HepG2 (cell line): ENCODE measurements around the gene THOC7.

Source experiments
- CREB1 ChIP-seq, 2 experiments: fragments of 450-650 bp in 1 of 2; IDR thresholded peaks; 2 replicates each; pipeline ENCODE4 v1.6.1; 2016 to 2017; ENCODE audit warnings: control low read depth in 1 of 2, mild to moderate bottlenecking in 1 of 2, missing compliant biosample characterization in 1 of 2, missing genetic modification characterization in 1 of 2
- HNRNPL ChIP-seq: fragments of 200-400 bp; formaldehyde crosslinking; IDR thresholded peaks from 2 replicates; pipeline ENCODE4 v1.6.1; 2017; ENCODE audit warnings: mild to moderate bottlenecking, low read depth, low read length
- NFATC3 ChIP-seq: sonication (generic); formaldehyde crosslinking; IDR thresholded peaks from 2 replicates; pipeline ENCODE4 v1.5.1; 2020; ENCODE audit warnings: mild to moderate bottlenecking, missing genetic modification reagents
- PHF5A ChIP-seq: IDR thresholded peaks from one replicate; pipeline ENCODE4 v1.6.1; 2018; ENCODE audit warnings: low read depth, missing genetic modification reagents; ENCODE audit not compliant: unreplicated experiment
- PRPF4 ChIP-seq: fragments of 200-400 bp; formaldehyde crosslinking; IDR thresholded peaks from 2 replicates; pipeline ENCODE4 v1.6.1; 2016; ENCODE audit warnings: low read length, low read depth; ENCODE audit not compliant: poor library complexity, severe bottlenecking
- SIN3A ChIP-seq: IDR thresholded peaks from 2 replicates; pipeline ENCODE4 v1.6.1; 2011; ENCODE audit warnings: low read depth, mild to moderate bottlenecking, control low read depth, low read length, borderline replicate concordance
- ZBTB3 ChIP-seq: sonication (generic); formaldehyde crosslinking; IDR thresholded peaks from 2 replicates; pipeline ENCODE4 v1.4.0; 2020; ENCODE audit warnings: low read depth, mild to moderate bottlenecking, moderate library complexity, missing genetic modification reagents, borderline replicate concordance
- ZBTB44 ChIP-seq: sonication (generic); formaldehyde crosslinking; IDR thresholded peaks from 2 replicates; pipeline ENCODE4 v1.4.0; 2020; ENCODE audit warnings: missing genetic modification reagents
- ZNF12 ChIP-seq: sonication (generic); formaldehyde crosslinking; IDR thresholded peaks from 2 replicates; pipeline ENCODE4 v1.5.0; 2020; ENCODE audit warnings: missing genetic modification reagents
- ZNF224 ChIP-seq: sonication (generic); formaldehyde crosslinking; IDR thresholded peaks from 2 replicates; pipeline ENCODE4 v1.5.0; 2020; ENCODE audit warnings: mild to moderate bottlenecking, missing genetic modification reagents
- ZNF83 ChIP-seq: sonication (generic); formaldehyde crosslinking; IDR thresholded peaks from 2 replicates; pipeline ENCODE4 v1.4.0; 2020; ENCODE audit warnings: missing genetic modification reagents, mild to moderate bottlenecking, borderline replicate concordance
- TF ChIP-seq, protein P1 (sequence below): sonication (generic); formaldehyde crosslinking; IDR thresholded peaks from 2 replicates; pipeline ENCODE4 v1.5.0; 2020; ENCODE audit warnings: mild to moderate bottlenecking, missing genetic modification reagents, moderate library complexity

- TF ChIP-seq PHF5A (CRISPR knock-in tag) = no peak
- no peak for TF ChIP-seq ZBTB3 (CRISPR knock-in tag)
- no peak for TF ChIP-seq PRPF4
- no peak for TF ChIP-seq ZNF224 (CRISPR knock-in tag)
- no peak for TF ChIP-seq SIN3A
- TF ChIP-seq ZNF83 (CRISPR knock-in tag) = no peak
- TF ChIP-seq, protein P1, sequence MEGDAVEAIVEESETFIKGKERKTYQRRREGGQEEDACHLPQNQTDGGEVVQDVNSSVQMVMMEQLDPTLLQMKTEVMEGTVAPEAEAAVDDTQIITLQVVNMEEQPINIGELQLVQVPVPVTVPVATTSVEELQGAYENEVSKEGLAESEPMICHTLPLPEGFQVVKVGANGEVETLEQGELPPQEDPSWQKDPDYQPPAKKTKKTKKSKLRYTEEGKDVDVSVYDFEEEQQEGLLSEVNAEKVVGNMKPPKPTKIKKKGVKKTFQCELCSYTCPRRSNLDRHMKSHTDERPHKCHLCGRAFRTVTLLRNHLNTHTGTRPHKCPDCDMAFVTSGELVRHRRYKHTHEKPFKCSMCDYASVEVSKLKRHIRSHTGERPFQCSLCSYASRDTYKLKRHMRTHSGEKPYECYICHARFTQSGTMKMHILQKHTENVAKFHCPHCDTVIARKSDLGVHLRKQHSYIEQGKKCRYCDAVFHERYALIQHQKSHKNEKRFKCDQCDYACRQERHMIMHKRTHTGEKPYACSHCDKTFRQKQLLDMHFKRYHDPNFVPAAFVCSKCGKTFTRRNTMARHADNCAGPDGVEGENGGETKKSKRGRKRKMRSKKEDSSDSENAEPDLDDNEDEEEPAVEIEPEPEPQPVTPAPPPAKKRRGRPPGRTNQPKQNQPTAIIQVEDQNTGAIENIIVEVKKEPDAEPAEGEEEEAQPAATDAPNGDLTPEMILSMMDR (CRISPR knock-in tag) = no peak
- no peak for TF ChIP-seq NFATC3 (CRISPR knock-in tag)
- no peak for TF ChIP-seq CREB1 (IDR thresholded peaks at IDR 0.05)
- no peak for TF ChIP-seq CREB1 (CRISPR knock-in tag; IDR thresholded peaks at IDR 0.05)
- no peak for TF ChIP-seq ZNF12
- TF ChIP-seq ZBTB44 (CRISPR knock-in tag) = no peak
- no peak for TF ChIP-seq HNRNPL
Observed at GRCh38 chr3:63851287-63851686, 12.3 kb downstream of the THOC7 start.
